Measurements from ENCODE around the gene ALPP. TPM values are rescaled to one million over a fixed set of nuclear protein-coding genes. Genes with fewer than 3 reads are reported as not detected.

ALPP gene
- total and polyA plus RNA-seq, 2 donors (not counting 3 experiments of a cell fraction or from before 2014, with no cell fraction given): not detected

- CTCF ChIA-PET: no interaction called here
Observed at GRCh38 chr2:232405943-232406510, 27.5 kb downstream of the ALPP start.

More at GRCh38 chr2:232405943-232406510, 27.5 kb downstream of the ALPP start:
- no peak for TF ChIP-seq EZH2 (IDR thresholded peaks at IDR 0.05; ENCODE audit: borderline replicate concordance, low read depth, low read length, severe bottlenecking)
- TF ChIP-seq FOS (IDR thresholded peaks at IDR 0.05; ENCODE audit: borderline replicate concordance, insufficient read depth, low read length): no peak
- TF ChIP-seq CTCF (IDR thresholded peaks at IDR 0.05; ENCODE audit: extremely low read depth in 1 of 2, insufficient read depth in 1 of 2, low read depth in 1 of 2, low read length in 2 of 2): no peak
- no peak for TF ChIP-seq MAX (IDR thresholded peaks at IDR 0.05; ENCODE audit: insufficient read depth, insufficient read length)
- TF ChIP-seq MYC (IDR thresholded peaks at IDR 0.05; ENCODE audit: low read depth, low read length): no peak
- TF ChIP-seq GATA2 (IDR thresholded peaks at IDR 0.05; ENCODE audit: insufficient read depth, insufficient read length, low read depth, low read length): no peak
- no peak for TF ChIP-seq POLR2AphosphoS5 (IDR thresholded peaks at IDR 0.05; ENCODE audit: insufficient read depth, low read depth, low read length)
- TF ChIP-seq JUN (IDR thresholded peaks at IDR 0.05; ENCODE audit: borderline replicate concordance, insufficient read depth, insufficient read length, low read depth): no peak
- no peak for TF ChIP-seq POLR2A (IDR thresholded peaks at IDR 0.05; ENCODE audit: low read depth, low read length)
- POLR2A ChIA-PET: no interaction called here
- Histone ChIP-seq H3K4me2 (ENCODE audit: insufficient read depth, low read length) (no peak overlapping the region), H2AFZ (ENCODE audit: low read depth, low read length) (no peak overlapping the region), H3K9me3 (replicated peaks; ENCODE audit: control insufficient read depth, insufficient read depth, low read length) (no peaks in the 10 kb centered on the region), H3K27ac (ENCODE audit: insufficient read depth, low read depth, low read length) (no peak overlapping the region), H4K20me1 (replicated peaks; ENCODE audit: control insufficient read depth, extremely low read depth, insufficient read depth, low read length) (no peaks in the 10 kb centered on the region), H3K4me1 (ENCODE audit: control insufficient read depth, extremely low read depth, insufficient read depth, low read length) (no peaks in the 10 kb centered on the region), H3K79me2 (ENCODE audit: control insufficient read depth, insufficient read depth, low read length) (no peaks in the 10 kb centered on the region), H3K27me3 (ENCODE audit: control insufficient read depth in 2 of 2, insufficient read depth in 2 of 2, low read length in 2 of 2) (no peaks in the 10 kb centered on the region), H3K4me3 (replicated peaks in 1 of 3; ENCODE audit: insufficient read depth in 1 of 3, low read depth in 1 of 3, low read length in 3 of 3) (no peak overlapping the region), H3K9ac (replicated peaks; ENCODE audit: extremely low read depth, insufficient read depth, low read length) (no peak overlapping the region), H3K9me1 (replicated peaks; ENCODE audit: control insufficient read depth, extremely low read depth, insufficient read depth, low read length) (no peaks in the 10 kb centered on the region), H3K36me3 (ENCODE audit: control insufficient read depth in 2 of 2, extremely low read depth in 1 of 2, insufficient read depth in 2 of 2, low read length in 2 of 2) (no peaks in the 10 kb centered on the region)
- dilution Hi-C loops (cut with MboI; ENCODE audit: extremely low pct_ligation_motif_present, low sequenced_read_pairs) (no loop called here), intact Hi-C loops (cut with micrococcal nuclease) (no loop called here)
- no peak for DNase-seq (ENCODE audit: low read depth, low spot score)
- no TSS peak for BruUV-seq (replicated peaks)
- FAIRE-seq: no peak
